Measurements from ENCODE around the gene RALGAPB. TPM values are rescaled to one million over a fixed set of nuclear protein-coding genes. Genes with fewer than 3 reads are reported as not detected.
A peak's percentile ranks its signal among the peaks of the same experiment; 100 is the strongest.

RALGAPB gene
- polyA plus RNA-seq (2011; rRNA removed) (24.1 and 30.1 TPM in 2 replicates), polyA minus RNA-seq (2011; rRNA and poly(A)+ RNA removed) (32.5 and 43.0 TPM in 2 replicates)

DNA sequence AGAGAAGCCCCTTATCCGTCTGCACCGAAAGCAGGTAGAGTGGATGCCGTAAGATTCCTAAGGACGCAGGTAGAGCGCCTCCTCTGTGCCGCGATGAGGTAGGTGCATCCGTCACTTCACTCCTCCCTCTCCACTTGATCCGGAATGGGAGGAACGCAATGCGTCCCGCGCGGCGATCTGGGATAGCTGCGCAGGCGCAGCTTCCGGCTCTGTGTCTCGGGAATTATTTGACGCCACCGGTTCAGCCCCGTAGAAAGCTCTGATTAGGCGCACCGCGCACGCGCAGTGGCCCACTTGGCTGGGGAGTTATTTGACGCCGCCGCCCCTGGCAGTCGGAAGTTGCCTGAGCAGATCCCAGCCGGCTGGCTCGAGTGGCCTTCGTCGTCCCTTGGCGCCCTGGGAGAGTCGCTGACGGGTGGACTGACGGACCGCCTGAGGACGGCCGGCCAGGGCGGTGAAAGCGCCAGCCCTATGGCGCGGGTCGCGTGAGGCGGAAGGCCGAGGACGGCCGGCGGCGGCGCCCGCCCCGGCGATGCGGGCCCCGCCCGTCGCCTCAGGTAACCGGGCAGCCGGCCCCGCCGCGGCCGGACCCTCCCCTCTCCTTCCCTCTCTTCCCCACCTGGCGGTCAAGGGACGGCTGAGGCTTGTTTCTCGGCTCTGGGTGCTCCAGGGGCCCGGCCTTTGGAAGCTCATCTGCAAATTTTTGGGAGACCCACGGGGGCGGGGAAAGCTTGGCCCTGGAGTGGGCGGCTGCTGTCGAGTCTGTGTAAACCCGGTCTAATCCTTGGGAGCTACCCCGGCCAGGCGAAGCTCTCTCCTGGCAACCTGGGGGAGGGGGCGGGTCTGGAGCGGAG, at the start of gene RALGAPB:
RALGAPB (plus strand) TSS at position 331 of the 854 bp plus-strand sequence. CDS start 15,590 bp downstream, outside the sequence.
- ChIA-PET POLR2A (interaction anchor here (0.6 to 1.7 kb wide), 5 partner anchors 20 to 416 kb away, joined by 4 to 15 read pairs (median 4); partner anchors contain the start of gene SNHG17), CTCF (interaction anchor here (1.0 to 3.2 kb wide), 9 partner anchors 13 to 83 kb away, joined by 3 to 16 read pairs (median 4); partner anchors contain the start of gene SNHG17)
- Histone ChIP-seq H3K27ac (ENCODE audit: low read depth, low read length) (peak within 1 kb of the TSS; percentile 61), H3K4me3 (ENCODE audit: low read depth, low read length) (peak within 1 kb of the TSS; percentile 80), H3K9me3 (ENCODE audit: control insufficient read depth, insufficient read depth, low read length) (no peaks in the 10 kb centered on the region; the same call in 1 of the 2 replicates), H3K27me3 (ENCODE audit: control insufficient read depth, insufficient read depth, low read length) (no peaks in the 10 kb centered on the region)
- TF ChIP-seq, protein P1, sequence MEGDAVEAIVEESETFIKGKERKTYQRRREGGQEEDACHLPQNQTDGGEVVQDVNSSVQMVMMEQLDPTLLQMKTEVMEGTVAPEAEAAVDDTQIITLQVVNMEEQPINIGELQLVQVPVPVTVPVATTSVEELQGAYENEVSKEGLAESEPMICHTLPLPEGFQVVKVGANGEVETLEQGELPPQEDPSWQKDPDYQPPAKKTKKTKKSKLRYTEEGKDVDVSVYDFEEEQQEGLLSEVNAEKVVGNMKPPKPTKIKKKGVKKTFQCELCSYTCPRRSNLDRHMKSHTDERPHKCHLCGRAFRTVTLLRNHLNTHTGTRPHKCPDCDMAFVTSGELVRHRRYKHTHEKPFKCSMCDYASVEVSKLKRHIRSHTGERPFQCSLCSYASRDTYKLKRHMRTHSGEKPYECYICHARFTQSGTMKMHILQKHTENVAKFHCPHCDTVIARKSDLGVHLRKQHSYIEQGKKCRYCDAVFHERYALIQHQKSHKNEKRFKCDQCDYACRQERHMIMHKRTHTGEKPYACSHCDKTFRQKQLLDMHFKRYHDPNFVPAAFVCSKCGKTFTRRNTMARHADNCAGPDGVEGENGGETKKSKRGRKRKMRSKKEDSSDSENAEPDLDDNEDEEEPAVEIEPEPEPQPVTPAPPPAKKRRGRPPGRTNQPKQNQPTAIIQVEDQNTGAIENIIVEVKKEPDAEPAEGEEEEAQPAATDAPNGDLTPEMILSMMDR (IDR thresholded peaks at IDR 0.05; ENCODE audit: low read depth, low read length): peak; percentile 52
- DNase-seq (ENCODE audit: low read depth, low spot score): peak; percentile 94

DNA sequence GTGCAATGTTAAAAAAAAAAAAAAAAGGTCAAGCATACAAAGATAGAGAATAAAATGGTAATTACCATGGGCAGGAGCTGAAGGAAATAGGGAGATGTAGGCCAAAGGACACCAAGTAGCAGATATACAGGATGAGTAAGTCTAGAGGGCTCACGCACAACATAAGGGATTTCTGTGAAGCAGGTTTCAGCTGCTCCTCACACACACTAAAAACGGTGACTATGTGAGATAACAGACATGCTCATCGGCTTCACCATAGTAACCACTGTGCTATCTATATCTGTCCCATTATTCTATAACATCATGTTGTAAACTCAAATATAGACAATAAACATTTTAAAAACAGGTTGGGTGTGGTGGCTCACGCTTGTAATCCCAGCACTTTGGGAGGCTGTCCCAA, 49.1 kb upstream of the RALGAPB start:
- Histone ChIP-seq H3K9me3 (ENCODE audit: control insufficient read depth, insufficient read depth, low read length) (no peaks in the 10 kb centered on the region), H3K27ac (ENCODE audit: low read depth, low read length) (no peak overlapping the region), H3K4me3 (ENCODE audit: low read depth, low read length) (no peak overlapping the region), H3K27me3 (ENCODE audit: control insufficient read depth, insufficient read depth, low read length) (no peaks in the 10 kb centered on the region)
- ChIA-PET POLR2A (interaction anchor here (0.7 kb wide), 1 partner anchor 23 kb away, joined by 13 read pairs; no protein-coding TSS in a partner anchor), CTCF (interaction anchor here (0.9 to 1.2 kb wide), 3 partner anchors 11 to 15 kb away, joined by 3 to 4 read pairs (median 3); partner anchors contain the start of gene SNHG17)
- no peak for DNase-seq (ENCODE audit: low read depth, low spot score)
- TF ChIP-seq, protein P1 (IDR thresholded peaks at IDR 0.05; ENCODE audit: low read depth, low read length): no peak

DNA sequence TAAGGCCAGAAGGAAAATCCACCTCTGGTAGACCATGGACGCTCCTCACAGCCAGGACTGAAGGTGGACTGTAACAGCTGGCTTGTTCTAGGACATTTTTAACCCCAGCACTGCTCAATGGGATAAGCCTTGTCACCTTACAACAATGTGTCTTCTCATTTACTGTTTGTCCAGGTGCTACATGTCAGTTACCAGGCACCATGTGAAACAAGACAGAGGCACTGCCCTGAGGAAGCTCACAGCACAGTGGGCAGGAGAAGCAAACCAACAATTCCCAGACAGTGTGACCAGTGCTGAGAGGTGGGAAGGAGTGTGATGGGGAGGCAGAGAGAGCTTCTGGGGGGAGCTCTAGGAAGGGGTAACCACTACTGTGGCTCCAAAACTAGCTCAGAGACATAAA, 48.2 kb upstream of the RALGAPB start:
- no peak for DNase-seq (ENCODE audit: low read depth, low spot score)
- Histone ChIP-seq H3K27ac (ENCODE audit: low read depth, low read length) (no peak overlapping the region), H3K27me3 (ENCODE audit: control insufficient read depth, insufficient read depth, low read length) (no peaks in the 10 kb centered on the region), H3K9me3 (ENCODE audit: control insufficient read depth, insufficient read depth, low read length) (no peaks in the 10 kb centered on the region), H3K4me3 (ENCODE audit: low read depth, low read length) (no peak overlapping the region)
- POLR2A ChIA-PET: no interaction called here
- CTCF ChIA-PET: interaction anchor here (0.8 to 2.0 kb wide), 4 partner anchors 10 to 21 kb away, joined by 3 to 6 read pairs (median 4); partner anchors contain the start of gene SNHG17
- TF ChIP-seq, protein P1 (IDR thresholded peaks at IDR 0.05; ENCODE audit: low read depth, low read length): no peak

DNA sequence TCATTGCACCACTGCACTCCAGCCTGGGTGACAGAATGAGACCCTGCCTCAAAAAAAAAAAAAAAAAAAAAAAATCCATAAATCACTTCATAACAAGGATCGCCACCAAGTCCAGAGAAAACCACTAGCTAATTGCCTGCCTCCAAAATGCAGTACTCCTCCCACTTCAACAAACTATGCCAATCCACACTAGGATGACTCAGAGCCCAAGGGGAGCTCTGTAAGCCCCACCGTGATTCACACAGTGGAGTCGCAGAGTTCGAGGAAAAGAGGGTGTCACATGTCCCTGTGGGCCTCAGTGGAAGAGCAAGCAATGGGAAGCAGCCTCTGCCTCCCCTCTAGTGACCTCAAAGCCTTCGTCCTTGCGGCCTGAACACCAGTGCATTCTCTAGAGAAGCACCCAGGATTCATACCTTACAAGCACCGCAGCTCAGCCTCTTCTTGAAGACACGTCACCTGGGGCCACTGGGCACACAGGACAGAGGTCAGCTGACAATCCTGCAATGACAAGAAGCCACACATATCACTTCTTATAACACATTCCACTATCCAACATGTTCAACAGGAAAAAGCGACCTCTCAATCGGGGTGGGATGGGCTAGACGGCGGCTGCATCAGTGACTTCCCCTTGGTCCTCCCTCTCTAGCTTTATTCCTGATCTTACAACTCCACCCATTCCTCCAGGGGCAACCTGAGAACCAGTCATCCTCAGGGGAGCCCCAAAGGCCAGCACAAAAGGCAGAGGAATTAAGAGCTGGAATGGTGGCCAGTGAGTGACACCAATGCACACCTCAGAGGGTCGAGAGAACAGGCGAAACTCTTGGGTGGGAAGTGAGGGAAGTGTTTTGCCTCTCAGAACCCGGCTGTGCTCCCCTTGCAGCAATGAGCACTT, 46.4 kb upstream of the RALGAPB start:
- peak overlapping the region; percentile 70 for H3K27ac ChIP-seq (ENCODE audit: low read depth, low read length)
- ChIA-PET POLR2A (interaction anchor here (0.6 to 2.2 kb wide), 5 partner anchors 8 to 64 kb away, joined by 3 to 28 read pairs (median 5); partner anchors contain the start of gene SNHG17), CTCF (interaction anchor here (1.0 to 2.0 kb wide), 2 partner anchors 8 to 20 kb away, joined by 6 read pairs; no protein-coding TSS in a partner anchor)
- no peaks in the 10 kb centered on the region for H3K9me3 ChIP-seq (ENCODE audit: control insufficient read depth, insufficient read depth, low read length)
- no peak overlapping the region for H3K4me3 ChIP-seq (ENCODE audit: low read depth, low read length)
- no peaks in the 10 kb centered on the region for H3K27me3 ChIP-seq (ENCODE audit: control insufficient read depth, insufficient read depth, low read length)
- peak; percentile 69 for DNase-seq (ENCODE audit: low read depth, low spot score)
- TF ChIP-seq, protein P1 (IDR thresholded peaks at IDR 0.05; ENCODE audit: low read depth, low read length): no peak
